Panc1 (cell line): ENCODE results near the gene CLPX.

Experiments used
- CTCF ChIP-seq: fragments of 450-650 bp; IDR thresholded peaks from 2 replicates; pipeline ENCODE4 v1.5.1; 2017; ENCODE audit warnings: mild to moderate bottlenecking
- SIN3A ChIP-seq: IDR thresholded peaks from 2 replicates; pipeline ENCODE4 v1.6.1; 2012; ENCODE audit warnings: low read depth, mild to moderate bottlenecking, low read length, moderate library complexity, borderline replicate concordance; ENCODE audit not compliant: insufficient read depth

GRCh38 chr15:65207280-65207840, 22.2 kb upstream of the CLPX start:
- TF ChIP-seq CTCF: no peak
- TF ChIP-seq SIN3A: no peak
